Smooth muscle cell of bladder (primary cell): ENCODE results near the gene TRMT2A. TPM values are rescaled to one million over a fixed set of nuclear protein-coding genes. Genes with fewer than 3 reads are reported as not detected.

Experiments used
- total RNA-seq: library from RNA; depleted of rRNA; stranded (reverse); fragments of >200 nt; gene quantifications from 2 replicates; pipeline ENCODE4 v1.2.3, GENCODE V29; 2014

TRMT2A gene
- total RNA-seq: 34.3 and 47.9 TPM in 2 replicates

GRCh38 chr22:20116951-20117632, at the start of gene TRMT2A:
TSS of gene TRMT2A (minus strand) at chr22:20117226. CDS start at chr22:20116906, 320 bp downstream.

GRCh38 chr22:20150381-20151275, 33.6 kb upstream of the TRMT2A start, which contains the start of gene CCDC188:
TSS of gene CCDC188 (minus strand) at chr22:20151055. CDS start at chr22:20150986, 69 bp downstream.

GRCh38 chr22:20131597-20131858, 14.5 kb upstream of the TRMT2A start, which contains the start of gene ZDHHC8:
TSS of gene ZDHHC8 (plus strand) at chr22:20131804. CDS start at chr22:20131948, 144 bp downstream.

GRCh38 chr22:20115691-20116375, 1.2 kb downstream of the TRMT2A start, which contains the start of gene RANBP1:
TSS of gene RANBP1 (plus strand) at chr22:20116104. CDS start at chr22:20116185, 81 bp downstream.

GRCh38 chr22:20079745-20080444, 37.1 kb downstream of the TRMT2A start, which contains the start of gene DGCR8:
TSS of gene DGCR8 (plus strand) at chr22:20080241. CDS start at chr22:20085964, 5,723 bp downstream.

Other genes with a start within 250 kb of the TRMT2A start
- 237 and 344 TPM in 2 replicates for gene COMT, start 175.5 kb downstream of the TRMT2A start, total RNA-seq
- gene TXNRD2, start 175.4 kb downstream of the TRMT2A start, total RNA-seq: 18.5 and 21.9 TPM in 2 replicates
- gene ARVCF, start 100.4 kb downstream of the TRMT2A start, total RNA-seq: 4.1 and 4.8 TPM in 2 replicates
- gene TANGO2, start 96.1 kb downstream of the TRMT2A start, total RNA-seq: 42.0 and 49.8 TPM in 2 replicates
- gene DGCR8, start 37.0 kb downstream of the TRMT2A start, total RNA-seq: 26.0 and 29.5 TPM in 2 replicates
- 115 and 124 TPM in 2 replicates for gene RANBP1, start 1.1 kb downstream of the TRMT2A start, total RNA-seq
- 3.1 and 6.3 TPM in 2 replicates for gene ZDHHC8, start 14.6 kb upstream of the TRMT2A start, total RNA-seq
- gene CCDC188, start 33.8 kb upstream of the TRMT2A start, total RNA-seq: 0.46 and 1.3 TPM in 2 replicates
- gene RTN4R, start 151.1 kb upstream of the TRMT2A start, total RNA-seq: 0.14 and 0.28 TPM in 2 replicates
- gene DGCR6L, start 202.8 kb upstream of the TRMT2A start, total RNA-seq: 44.7 and 57.6 TPM in 2 replicates